Astrocyte of the cerebellum (primary cell): Measurements from ENCODE around the gene BSN.

Experiments used
- DNase-seq: peaks from one replicate; pipeline ENCODE4 v3.0.0-alpha.2; 2011; ENCODE audit warnings: low read depth
- H3K4me3 ChIP-seq: 2 replicates; pipeline ENCODE4 v1.5.1; 2011; ENCODE audit warnings: mild to moderate bottlenecking, low read depth, low read length, moderate library complexity
- in situ Hi-C: cut with HindIII; loops from 2 replicates; pipeline ENCODE4 v1.10.0; 2017; ENCODE audit warnings: low sequenced_read_pairs
- TF ChIP-seq, protein P1 (sequence below): IDR thresholded peaks from 2 replicates; pipeline ENCODE4 v1.5.1; 2012; ENCODE audit warnings: low read length, low read depth, moderate library complexity, mild to moderate bottlenecking; ENCODE audit errors: missing control alignments

Gene BSN

DNA sequence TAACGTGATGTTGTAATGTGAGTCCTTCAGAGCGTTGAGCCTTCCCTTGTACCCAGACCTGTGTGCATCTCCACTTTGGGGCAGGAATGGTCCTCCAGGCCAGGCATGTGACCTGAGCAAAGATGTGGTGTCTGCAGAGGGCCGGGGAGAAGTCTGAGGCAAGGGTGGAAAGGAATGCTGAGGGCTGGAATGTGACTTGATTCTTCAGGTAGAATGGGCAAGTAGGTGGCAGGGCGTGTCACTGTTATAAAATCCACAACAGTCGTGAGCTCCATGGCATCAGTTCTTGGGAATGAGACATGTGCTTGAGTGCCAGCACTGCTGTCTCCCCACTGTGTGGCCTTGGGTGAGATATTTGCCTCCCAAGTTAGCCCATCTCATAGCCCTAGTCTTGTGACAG lies 24.0 kb upstream of the BSN start:
- H3K4me3 ChIP-seq = no peak overlapping the region
- TF ChIP-seq, protein P1, sequence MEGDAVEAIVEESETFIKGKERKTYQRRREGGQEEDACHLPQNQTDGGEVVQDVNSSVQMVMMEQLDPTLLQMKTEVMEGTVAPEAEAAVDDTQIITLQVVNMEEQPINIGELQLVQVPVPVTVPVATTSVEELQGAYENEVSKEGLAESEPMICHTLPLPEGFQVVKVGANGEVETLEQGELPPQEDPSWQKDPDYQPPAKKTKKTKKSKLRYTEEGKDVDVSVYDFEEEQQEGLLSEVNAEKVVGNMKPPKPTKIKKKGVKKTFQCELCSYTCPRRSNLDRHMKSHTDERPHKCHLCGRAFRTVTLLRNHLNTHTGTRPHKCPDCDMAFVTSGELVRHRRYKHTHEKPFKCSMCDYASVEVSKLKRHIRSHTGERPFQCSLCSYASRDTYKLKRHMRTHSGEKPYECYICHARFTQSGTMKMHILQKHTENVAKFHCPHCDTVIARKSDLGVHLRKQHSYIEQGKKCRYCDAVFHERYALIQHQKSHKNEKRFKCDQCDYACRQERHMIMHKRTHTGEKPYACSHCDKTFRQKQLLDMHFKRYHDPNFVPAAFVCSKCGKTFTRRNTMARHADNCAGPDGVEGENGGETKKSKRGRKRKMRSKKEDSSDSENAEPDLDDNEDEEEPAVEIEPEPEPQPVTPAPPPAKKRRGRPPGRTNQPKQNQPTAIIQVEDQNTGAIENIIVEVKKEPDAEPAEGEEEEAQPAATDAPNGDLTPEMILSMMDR = no peak
- no peak for DNase-seq
- in situ Hi-C loops = no loop called here

DNA sequence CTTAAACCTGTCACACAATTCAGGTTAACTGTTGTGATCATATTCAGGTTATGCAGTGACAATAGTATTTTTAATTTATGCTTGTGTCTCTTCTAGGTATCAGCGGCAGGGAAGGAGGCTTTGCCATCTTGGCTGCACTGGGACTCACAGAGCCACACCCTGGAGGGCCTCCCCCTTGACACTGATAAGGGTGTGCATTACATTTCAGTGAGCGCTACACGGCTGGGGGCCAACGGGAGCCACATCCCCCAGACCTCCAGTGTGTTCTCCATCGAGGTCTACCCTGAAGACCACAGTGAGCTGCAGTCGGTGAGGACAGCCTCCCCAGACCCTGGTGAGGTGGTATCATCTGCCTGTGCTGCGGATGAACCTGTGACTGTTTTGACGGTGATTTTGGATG lies 23.6 kb upstream of the BSN start:
- TF ChIP-seq, protein P1 = no peak
- no peak overlapping the region for H3K4me3 ChIP-seq
- in situ Hi-C loops = no loop called here
- DNase-seq = no peak

DNA sequence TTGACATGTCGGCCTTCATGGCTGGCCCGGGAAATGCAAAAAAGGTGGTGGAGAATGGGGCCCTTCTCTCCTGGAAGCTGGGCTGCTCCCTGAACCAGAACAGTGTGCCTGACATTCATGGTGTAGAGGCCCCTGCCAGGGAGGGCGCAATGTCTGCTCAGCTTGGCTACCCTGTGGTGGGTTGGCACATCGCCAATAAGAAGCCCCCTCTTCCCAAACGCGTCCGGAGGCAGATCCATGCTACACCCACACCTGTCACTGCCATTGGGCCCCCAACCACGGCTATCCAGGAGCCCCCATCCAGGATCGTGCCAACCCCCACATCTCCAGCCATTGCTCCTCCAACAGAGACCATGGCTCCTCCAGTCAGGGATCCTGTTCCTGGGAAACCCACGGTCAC lies 23.1 kb upstream of the BSN start:
- in situ Hi-C loops = no loop called here
- no peak overlapping the region for H3K4me3 ChIP-seq
- TF ChIP-seq, protein P1 = no peak
- DNase-seq = no peak

DNA sequence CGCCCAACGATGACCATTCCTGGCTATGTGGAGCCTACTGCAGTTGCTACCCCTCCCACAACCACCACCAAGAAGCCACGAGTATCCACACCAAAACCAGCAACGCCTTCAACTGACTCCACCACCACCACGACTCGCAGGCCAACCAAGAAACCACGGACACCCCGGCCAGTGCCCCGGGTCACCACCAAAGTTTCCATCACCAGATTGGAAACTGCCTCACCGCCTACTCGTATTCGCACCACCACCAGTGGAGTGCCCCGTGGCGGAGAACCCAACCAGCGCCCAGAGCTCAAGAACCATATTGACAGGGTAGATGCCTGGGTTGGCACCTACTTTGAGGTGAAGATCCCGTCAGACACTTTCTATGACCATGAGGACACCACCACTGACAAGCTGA lies 22.6 kb upstream of the BSN start:
- DNase-seq = no peak
- in situ Hi-C loops = no loop called here
- TF ChIP-seq, protein P1 = no peak
- H3K4me3 ChIP-seq = no peak overlapping the region

DNA sequence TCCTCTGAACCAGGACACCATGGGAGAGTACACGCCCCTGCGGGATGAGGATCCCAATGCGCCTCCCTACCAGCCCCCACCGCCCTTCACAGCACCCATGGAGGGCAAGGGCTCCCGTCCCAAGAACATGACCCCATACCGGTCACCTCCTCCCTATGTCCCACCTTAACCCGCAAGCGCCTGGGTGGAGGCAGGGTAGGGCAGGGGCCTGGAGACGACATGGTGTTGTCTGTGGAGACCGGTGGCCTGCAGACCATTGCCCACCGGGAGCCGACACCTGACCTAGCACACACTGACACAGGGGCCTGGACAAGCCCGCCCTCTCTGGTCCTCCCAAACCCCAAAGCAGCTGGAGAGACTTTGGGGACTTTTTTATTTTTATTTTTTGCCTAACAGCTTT lies 21.2 kb upstream of the BSN start:
- TF ChIP-seq, protein P1 = no peak
- no peak for DNase-seq
- in situ Hi-C loops = no loop called here
- H3K4me3 ChIP-seq = no peak overlapping the region

DNA sequence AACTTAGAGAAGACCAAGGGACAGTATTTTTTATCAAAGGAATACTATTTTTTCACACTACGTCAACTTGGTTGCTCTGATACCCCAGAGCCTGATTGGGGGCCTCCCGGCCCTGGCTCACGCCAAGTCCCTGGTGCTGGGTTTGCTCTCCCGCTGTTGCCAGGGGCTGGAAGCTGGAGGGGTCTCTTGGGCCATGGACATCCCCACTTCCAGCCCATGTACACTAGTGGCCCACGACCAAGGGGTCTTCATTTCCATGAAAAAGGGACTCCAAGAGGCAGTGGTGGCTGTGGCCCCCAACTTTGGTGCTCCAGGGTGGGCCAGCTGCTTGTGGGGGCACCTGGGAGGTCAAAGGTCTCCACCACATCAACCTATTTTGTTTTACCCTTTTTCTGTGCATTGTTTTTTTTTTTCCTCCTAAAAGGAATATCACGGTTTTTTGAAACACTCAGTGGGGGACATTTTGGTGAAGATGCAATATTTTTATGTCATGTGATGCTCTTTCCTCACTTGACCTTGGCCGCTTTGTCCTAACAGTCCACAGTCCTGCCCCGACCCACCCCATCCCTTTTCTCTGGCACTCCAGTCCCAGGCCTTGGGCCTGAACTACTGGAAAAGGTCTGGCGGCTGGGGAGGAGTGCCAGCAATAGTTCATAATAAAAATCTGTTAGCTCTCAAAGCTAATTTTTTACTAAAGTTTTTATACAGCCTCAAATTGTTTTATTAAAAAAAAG lies 20.3 kb upstream of the BSN start:
- H3K4me3 ChIP-seq = no peak overlapping the region
- in situ Hi-C loops = no loop called here
- no peak for DNase-seq
- TF ChIP-seq, protein P1 = no peak
